WTC11 (cell line): ENCODE measurements around the gene COL19A1. TPM values are rescaled to one million over a fixed set of nuclear protein-coding genes. Genes with fewer than 3 reads are reported as not detected.

Experiments used
- ATAC-seq: fragments of 200-7000 bp; cut with Tn5 transposase; 2 replicates; pipeline ENCODE4 v1.10.0; 2021; ENCODE audit warnings: mild to moderate bottlenecking, moderate library complexity
- CTCF ChIA-PET: fragments of 300-600 bp; sonication (Branson Sonifier 250); formaldehyde crosslinking; loops from one replicate; lab custom pipeline; 2021; ENCODE audit warnings: antibody characterized with exemption; lab: Charles Lee
- POLR2A ChIA-PET: fragments of 350-600 bp; sonication (Branson Sonifier 250); formaldehyde crosslinking; loops from one replicate; lab custom pipeline; 2021; ENCODE audit warnings: antibody characterized with exemption; lab: Charles Lee
- DNase-seq: peaks from one replicate; pipeline ENCODE4 v3.0.0; 2021; ENCODE audit warnings: low spot score
- H3K27ac Mint-ChIP-seq: 2 replicates; pipeline ENCODE4 v1.8.0; 2021; ENCODE audit warnings: mixed read lengths
- H3K27me3 Mint-ChIP-seq: 2 replicates; pipeline ENCODE4 v1.8.0; 2021; ENCODE audit warnings: low read depth, mild to moderate bottlenecking, moderate library complexity, mixed read lengths
- H3K36me3 Mint-ChIP-seq: 2 replicates; pipeline ENCODE4 v1.8.0; 2021; ENCODE audit warnings: mixed read lengths
- H3K4me1 Mint-ChIP-seq: 2 replicates; pipeline ENCODE4 v1.8.0; 2022; ENCODE audit warnings: mixed read lengths
- H3K4me3 Mint-ChIP-seq: 2 replicates; pipeline ENCODE4 v1.8.0; 2021; ENCODE audit warnings: mild to moderate bottlenecking, moderate library complexity, mixed read lengths
- H3K9me3 Mint-ChIP-seq: 2 replicates; pipeline ENCODE4 v1.8.0; 2021; ENCODE audit warnings: mixed read lengths
- ATF3 ChIP-seq: sonication (generic); formaldehyde crosslinking; conservative IDR thresholded peaks from 2 replicates; pipeline ENCODE4 v1.8.1; 2022; ENCODE audit warnings: mild to moderate bottlenecking, missing genetic modification reagents
- ATF6 ChIP-seq: sonication (generic); formaldehyde crosslinking; IDR thresholded peaks from 2 replicates; pipeline ENCODE4 v1.8.1; 2023; ENCODE audit warnings: mild to moderate bottlenecking, missing genetic modification reagents
- E2F1 ChIP-seq: sonication (generic); formaldehyde crosslinking; IDR thresholded peaks from 2 replicates; pipeline ENCODE4 v1.8.0; 2022; ENCODE audit warnings: mild to moderate bottlenecking, missing genetic modification reagents
- E2F5 ChIP-seq: sonication (generic); formaldehyde crosslinking; IDR thresholded peaks from 2 replicates; pipeline ENCODE4 v1.8.1; 2022; ENCODE audit warnings: mild to moderate bottlenecking, moderate library complexity, missing genetic modification reagents
- ERG ChIP-seq: fragments of 250-450 bp; sonication (Bioruptor Pico); IDR thresholded peaks from 2 replicates; pipeline ENCODE4 v1.8.0; 2021; ENCODE audit warnings: mild to moderate bottlenecking
- GTF2I ChIP-seq: fragments of 250-450 bp; sonication (Bioruptor Pico); conservative IDR thresholded peaks from 2 replicates; pipeline ENCODE4 v1.4.0; 2021; ENCODE audit warnings: mild to moderate bottlenecking
- IRF1 ChIP-seq: sonication (generic); formaldehyde crosslinking; IDR thresholded peaks from 2 replicates; pipeline ENCODE4 v1.8.0; 2023; ENCODE audit warnings: missing genetic modification reagents
- MXD4 ChIP-seq: fragments of 250-450 bp; sonication (Bioruptor Pico); IDR thresholded peaks from 2 replicates; pipeline ENCODE4 v1.8.0; 2021; ENCODE audit warnings: mild to moderate bottlenecking, moderate library complexity, borderline replicate concordance
- MYBL2 ChIP-seq: sonication (generic); formaldehyde crosslinking; IDR thresholded peaks from 2 replicates; pipeline ENCODE4 v1.8.1; 2023; ENCODE audit warnings: mild to moderate bottlenecking, moderate library complexity, missing genetic modification reagents
- NFATC4 ChIP-seq: fragments of 250-450 bp; sonication (Bioruptor Pico); IDR thresholded peaks from 2 replicates; pipeline ENCODE4 v1.9.0; 2021; ENCODE audit warnings: mild to moderate bottlenecking
- NR2C2 ChIP-seq: sonication (generic); formaldehyde crosslinking; IDR thresholded peaks from 2 replicates; pipeline ENCODE4 v1.8.0; 2022; ENCODE audit warnings: mild to moderate bottlenecking, missing genetic modification reagents
- STAT6 ChIP-seq: sonication (generic); formaldehyde crosslinking; conservative IDR thresholded peaks from 2 replicates; pipeline ENCODE4 v1.8.1; 2023; ENCODE audit warnings: mild to moderate bottlenecking, low read depth, missing genetic modification reagents, moderate library complexity
- TEAD1 ChIP-seq: sonication (generic); formaldehyde crosslinking; IDR thresholded peaks from 2 replicates; pipeline ENCODE4 v1.8.0; 2022; ENCODE audit warnings: mild to moderate bottlenecking, missing genetic modification reagents
- TP53 ChIP-seq: sonication (generic); formaldehyde crosslinking; IDR thresholded peaks from 2 replicates; pipeline ENCODE4 v1.8.1; 2023; ENCODE audit warnings: mild to moderate bottlenecking, missing genetic modification reagents
- ZNF219 ChIP-seq: sonication (generic); formaldehyde crosslinking; IDR thresholded peaks from 2 replicates; pipeline ENCODE4 v1.8.0; 2023; ENCODE audit warnings: missing genetic modification reagents, mild to moderate bottlenecking, borderline replicate concordance
- ZNF396 ChIP-seq: fragments of 250-450 bp; sonication (Bioruptor Pico); IDR thresholded peaks from 2 replicates; pipeline ENCODE4 v1.8.0; 2021; ENCODE audit warnings: mild to moderate bottlenecking, moderate library complexity, borderline replicate concordance
- ZNF423 ChIP-seq: fragments of 250-450 bp; sonication (Bioruptor Pico); IDR thresholded peaks from 2 replicates; pipeline ENCODE4 v2.1.2; 2022; ENCODE audit warnings: mild to moderate bottlenecking, moderate library complexity
- total RNA-seq: library from RNA; stranded (reverse); gene quantifications from 3 replicates; pipeline ENCODE4 v1.2.3, GENCODE V29; 2021
- TF ChIP-seq, protein P1 (sequence below): sonication (generic); formaldehyde crosslinking; IDR thresholded peaks from 2 replicates; pipeline ENCODE4 v1.8.0; 2023; ENCODE audit warnings: mild to moderate bottlenecking, missing genetic modification reagents
- TF ChIP-seq, protein P2 (sequence below): fragments of 250-450 bp; sonication (Bioruptor Pico); IDR thresholded peaks from 2 replicates; pipeline ENCODE4 v1.9.0; 2021; ENCODE audit warnings: mild to moderate bottlenecking, borderline replicate concordance

COL19A1 gene
- total RNA-seq, 1 experiment from 2014 or later: not detected

DNA sequence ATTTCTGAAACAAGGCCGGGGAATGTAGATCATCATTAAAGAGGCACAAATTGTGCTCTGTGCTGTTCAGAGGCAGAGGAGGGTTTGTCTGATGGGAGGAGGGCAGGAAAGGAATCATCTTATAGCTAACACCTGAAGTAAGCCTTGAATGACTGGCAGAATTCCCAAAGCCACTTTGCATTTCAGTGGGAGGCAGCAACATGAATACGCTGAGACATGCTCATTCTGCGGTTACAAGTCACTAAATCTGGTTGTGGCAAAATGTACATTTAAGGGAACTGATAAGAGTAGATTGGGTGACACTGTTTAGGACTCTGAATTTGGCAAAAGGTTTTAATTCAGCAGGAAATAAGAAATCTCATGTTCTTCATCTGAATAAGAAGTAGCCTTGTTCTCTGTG, 4.4 kb upstream of the COL19A1 start (continued):
- TF ChIP-seq, protein P1, sequence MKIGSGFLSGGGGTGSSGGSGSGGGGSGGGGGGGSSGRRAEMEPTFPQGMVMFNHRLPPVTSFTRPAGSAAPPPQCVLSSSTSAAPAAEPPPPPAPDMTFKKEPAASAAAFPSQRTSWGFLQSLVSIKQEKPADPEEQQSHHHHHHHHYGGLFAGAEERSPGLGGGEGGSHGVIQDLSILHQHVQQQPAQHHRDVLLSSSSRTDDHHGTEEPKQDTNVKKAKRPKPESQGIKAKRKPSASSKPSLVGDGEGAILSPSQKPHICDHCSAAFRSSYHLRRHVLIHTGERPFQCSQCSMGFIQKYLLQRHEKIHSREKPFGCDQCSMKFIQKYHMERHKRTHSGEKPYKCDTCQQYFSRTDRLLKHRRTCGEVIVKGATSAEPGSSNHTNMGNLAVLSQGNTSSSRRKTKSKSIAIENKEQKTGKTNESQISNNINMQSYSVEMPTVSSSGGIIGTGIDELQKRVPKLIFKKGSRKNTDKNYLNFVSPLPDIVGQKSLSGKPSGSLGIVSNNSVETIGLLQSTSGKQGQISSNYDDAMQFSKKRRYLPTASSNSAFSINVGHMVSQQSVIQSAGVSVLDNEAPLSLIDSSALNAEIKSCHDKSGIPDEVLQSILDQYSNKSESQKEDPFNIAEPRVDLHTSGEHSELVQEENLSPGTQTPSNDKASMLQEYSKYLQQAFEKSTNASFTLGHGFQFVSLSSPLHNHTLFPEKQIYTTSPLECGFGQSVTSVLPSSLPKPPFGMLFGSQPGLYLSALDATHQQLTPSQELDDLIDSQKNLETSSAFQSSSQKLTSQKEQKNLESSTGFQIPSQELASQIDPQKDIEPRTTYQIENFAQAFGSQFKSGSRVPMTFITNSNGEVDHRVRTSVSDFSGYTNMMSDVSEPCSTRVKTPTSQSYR (CRISPR knock-in tag): no peak
- TF ChIP-seq GTF2I (CRISPR knock-in tag) (no peak), TP53 (no peak), STAT6 (no peak), E2F5 (CRISPR knock-in tag) (no peak), IRF1 (CRISPR knock-in tag) (no peak), NFATC4 (CRISPR knock-in tag) (no peak)

GRCh38 chr6:69863766-69864165, 2.6 kb upstream of the COL19A1 start:
- no peak for ATAC-seq
- TF ChIP-seq E2F1 (CRISPR knock-in tag) (no peak), TEAD1 (CRISPR knock-in tag) (no peak), TP53 (no peak), ERG (CRISPR knock-in tag) (no peak), ZNF396 (no peak), MXD4 (CRISPR knock-in tag) (no peak), ZNF423 (CRISPR knock-in tag) (no peak), ZNF219 (no peak), MYBL2 (CRISPR knock-in tag) (no peak), ATF3 (CRISPR knock-in tag) (no peak), ATF6 (CRISPR knock-in tag) (no peak), NR2C2 (no peak), IRF1 (CRISPR knock-in tag) (no peak)
- TF ChIP-seq, protein P2, sequence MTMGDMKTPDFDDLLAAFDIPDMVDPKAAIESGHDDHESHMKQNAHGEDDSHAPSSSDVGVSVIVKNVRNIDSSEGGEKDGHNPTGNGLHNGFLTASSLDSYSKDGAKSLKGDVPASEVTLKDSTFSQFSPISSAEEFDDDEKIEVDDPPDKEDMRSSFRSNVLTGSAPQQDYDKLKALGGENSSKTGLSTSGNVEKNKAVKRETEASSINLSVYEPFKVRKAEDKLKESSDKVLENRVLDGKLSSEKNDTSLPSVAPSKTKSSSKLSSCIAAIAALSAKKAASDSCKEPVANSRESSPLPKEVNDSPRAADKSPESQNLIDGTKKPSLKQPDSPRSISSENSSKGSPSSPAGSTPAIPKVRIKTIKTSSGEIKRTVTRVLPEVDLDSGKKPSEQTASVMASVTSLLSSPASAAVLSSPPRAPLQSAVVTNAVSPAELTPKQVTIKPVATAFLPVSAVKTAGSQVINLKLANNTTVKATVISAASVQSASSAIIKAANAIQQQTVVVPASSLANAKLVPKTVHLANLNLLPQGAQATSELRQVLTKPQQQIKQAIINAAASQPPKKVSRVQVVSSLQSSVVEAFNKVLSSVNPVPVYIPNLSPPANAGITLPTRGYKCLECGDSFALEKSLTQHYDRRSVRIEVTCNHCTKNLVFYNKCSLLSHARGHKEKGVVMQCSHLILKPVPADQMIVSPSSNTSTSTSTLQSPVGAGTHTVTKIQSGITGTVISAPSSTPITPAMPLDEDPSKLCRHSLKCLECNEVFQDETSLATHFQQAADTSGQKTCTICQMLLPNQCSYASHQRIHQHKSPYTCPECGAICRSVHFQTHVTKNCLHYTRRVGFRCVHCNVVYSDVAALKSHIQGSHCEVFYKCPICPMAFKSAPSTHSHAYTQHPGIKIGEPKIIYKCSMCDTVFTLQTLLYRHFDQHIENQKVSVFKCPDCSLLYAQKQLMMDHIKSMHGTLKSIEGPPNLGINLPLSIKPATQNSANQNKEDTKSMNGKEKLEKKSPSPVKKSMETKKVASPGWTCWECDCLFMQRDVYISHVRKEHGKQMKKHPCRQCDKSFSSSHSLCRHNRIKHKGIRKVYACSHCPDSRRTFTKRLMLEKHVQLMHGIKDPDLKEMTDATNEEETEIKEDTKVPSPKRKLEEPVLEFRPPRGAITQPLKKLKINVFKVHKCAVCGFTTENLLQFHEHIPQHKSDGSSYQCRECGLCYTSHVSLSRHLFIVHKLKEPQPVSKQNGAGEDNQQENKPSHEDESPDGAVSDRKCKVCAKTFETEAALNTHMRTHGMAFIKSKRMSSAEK (CRISPR knock-in tag): no peak

More at GRCh38 chr6:69863766-69864165, 2.6 kb upstream of the COL19A1 start:
- Mint-ChIP-seq H3K4me1 (peaks cover 30% of the 10 kb centered on the region), H3K36me3 (no peaks in the 10 kb centered on the region), H3K27me3 (peaks cover 53% of the 10 kb centered on the region), H3K9me3 (peaks cover 9% of the 10 kb centered on the region), H3K4me3 (no peak overlapping the region), H3K27ac (no peak overlapping the region)
- POLR2A ChIA-PET: no interaction called here
- DNase-seq: no peak
- CTCF ChIA-PET: no interaction called here
